Activated CD4-positive, alpha-beta T cell treated with anti-CD3 and anti-CD28 coated beads, Interleukin-2, amount 50 U/mL, for 16 hours (primary cell): ENCODE measurements around the gene FAM107B.

Source experiments
- DNase-seq: peaks from one replicate; pipeline ENCODE4 v3.0.0-alpha.2; 2020

Gene FAM107B

DNA sequence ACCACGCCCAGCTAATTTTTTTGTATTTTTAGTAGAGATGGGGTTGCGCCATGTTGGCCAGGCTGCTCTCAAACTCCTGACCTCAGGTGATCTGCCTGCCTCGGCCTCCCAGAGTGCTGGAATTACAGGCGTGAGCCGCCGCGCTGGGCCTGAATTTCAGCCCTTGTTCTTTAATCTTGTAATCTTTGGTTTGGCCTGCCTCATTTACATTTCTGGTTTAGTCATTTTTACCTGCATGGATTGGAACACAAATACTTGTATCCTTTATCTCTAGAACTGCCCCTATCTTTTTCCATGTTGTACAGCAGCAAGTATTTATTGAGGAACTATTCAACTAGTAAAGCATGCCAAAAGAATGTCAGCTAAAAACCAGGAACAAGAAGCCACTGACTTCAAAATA, 248.4 kb downstream of the FAM107B start:
- DNase-seq, result no peak

DNA sequence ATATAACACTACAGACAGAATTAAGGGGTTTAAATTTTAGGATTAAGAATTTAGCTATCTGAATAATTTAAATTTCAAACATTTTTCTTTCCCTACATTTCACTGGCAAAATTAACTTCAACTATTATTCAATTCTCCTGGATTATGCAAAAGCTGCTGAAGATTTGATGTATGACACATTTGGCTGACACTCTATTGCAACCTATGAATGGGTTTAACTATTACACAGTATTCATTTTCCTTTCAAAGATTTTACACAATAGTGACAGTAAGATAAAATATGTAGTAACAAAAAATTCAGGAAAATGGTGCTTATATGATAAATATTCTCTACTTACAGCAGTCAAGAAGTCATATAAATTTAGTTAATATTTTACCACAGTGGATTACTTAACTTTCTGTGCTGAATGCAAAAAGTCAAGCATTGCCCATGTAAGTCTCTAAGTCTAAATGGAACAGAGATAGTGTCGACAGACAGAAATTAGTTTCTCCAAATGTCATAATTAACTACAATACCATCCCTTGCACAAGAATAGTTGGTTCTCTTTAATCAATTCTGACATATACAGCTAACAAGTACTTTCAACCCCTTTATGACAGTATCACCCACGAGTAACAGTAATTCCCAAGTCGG, 249.9 kb downstream of the FAM107B start:
- no peak for DNase-seq

GRCh38 chr10:14523286-14523685, 251.4 kb downstream of the FAM107B start:
- DNase-seq, result no peak

DNA sequence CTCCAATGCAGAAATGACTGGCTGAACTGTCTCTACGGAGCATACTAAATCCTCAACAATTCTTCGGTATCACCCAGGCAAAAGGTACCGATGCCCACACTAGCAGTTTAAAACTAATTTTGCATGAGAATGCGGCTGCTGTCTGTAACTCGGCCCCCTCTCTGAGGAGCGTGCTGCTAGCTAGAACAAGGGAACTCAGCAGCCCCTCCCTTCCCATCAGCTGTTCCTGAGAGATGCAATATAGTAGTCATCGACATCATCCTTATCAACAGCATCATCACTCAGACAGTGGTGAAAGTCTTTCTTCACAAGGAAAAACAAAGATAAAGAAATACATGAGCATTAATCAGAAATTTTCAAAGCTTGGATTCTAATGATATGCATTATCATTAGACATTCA, 254.9 kb downstream of the FAM107B start:
- DNase-seq, result no peak

GRCh38 chr10:14518149-14518548, 256.5 kb downstream of the FAM107B start:
- DNase-seq, result no peak

GRCh38 chr10:14513123-14513522, 261.6 kb downstream of the FAM107B start:
- no peak for DNase-seq

- DNase-seq, result no peak
These were observed 264.4 kb downstream of the FAM107B start for GRCh38 chr10:14510346-14510745.

GRCh38 chr10:14508725-14509124, 266.0 kb downstream of the FAM107B start:
- DNase-seq, result no peak

GRCh38 chr10:14507781-14508180, 266.9 kb downstream of the FAM107B start:
- no peak for DNase-seq

GRCh38 chr10:14507176-14507575, 267.5 kb downstream of the FAM107B start:
- peak; percentile 54 for DNase-seq

DNA sequence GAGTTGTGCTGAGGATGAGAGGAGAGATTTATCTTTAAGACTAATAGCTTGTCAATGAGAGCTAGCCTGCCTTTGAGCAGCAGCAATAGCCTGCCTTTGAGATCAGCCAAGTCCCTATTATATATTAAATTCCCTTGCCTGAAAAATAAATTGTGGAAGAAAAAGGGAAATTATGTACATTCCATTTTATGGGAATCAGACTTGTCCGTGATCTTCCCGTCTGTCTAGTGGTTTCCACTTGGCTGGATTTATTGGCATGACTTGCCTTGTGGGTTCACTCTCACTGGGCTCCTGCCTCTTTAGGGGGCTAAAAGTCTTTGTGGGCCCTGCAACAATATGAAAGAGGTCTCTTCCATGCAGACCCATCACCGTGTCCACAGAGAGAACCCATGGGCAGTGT, 272.3 kb downstream of the FAM107B start:
- no peak for DNase-seq

DNA sequence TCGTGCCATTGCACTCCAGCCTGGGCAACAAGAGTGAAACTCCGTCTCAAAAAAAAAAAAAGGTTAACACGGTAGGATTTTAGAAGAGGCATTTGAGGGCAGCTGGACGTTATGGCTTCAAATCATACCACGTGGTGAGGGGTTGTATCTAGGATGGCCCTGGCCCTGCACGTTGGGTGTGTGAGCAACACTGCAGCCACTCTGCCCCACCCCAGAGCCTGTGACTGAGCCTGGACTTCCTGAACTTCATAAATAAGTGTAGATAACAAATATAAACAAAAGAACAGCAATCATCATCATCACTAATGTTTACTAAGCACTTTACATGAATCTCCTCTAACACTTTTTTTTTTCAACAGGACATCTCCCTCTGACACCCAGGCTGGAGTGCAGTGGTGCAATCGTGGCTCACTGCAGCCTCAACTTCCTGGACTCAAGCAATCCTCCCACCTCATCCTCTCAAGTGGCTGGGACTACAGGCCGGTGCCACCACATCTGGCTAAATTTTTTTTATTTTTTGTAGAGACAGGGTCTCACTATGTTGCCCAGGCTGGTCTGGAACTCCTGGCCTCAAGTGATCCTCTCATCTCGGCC, 274.4 kb downstream of the FAM107B start:
- no peak for DNase-seq

GRCh38 chr10:14499601-14499904, 275.1 kb downstream of the FAM107B start:
- no peak for DNase-seq

DNA sequence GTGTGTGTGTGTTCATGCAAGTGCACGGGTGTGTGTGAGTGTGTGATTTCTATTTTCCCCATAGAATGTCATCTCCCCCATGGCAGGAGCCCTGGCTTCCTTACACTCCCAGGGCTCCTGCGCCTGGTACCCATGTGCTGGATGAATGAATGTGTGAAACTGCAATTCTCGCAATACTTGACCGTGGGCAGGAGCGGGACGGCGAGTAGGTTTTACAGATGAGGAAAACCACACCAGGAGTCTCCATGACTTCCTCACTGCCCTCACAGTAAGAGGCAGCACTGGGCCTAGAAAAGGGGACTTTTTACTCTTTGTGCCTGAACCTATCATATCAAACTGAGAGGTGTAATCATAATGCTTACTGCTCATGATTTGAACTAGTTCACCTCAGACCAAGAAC, 276.4 kb downstream of the FAM107B start:
- DNase-seq, result no peak

- DNase-seq, result no peak
These were observed 282.9 kb downstream of the FAM107B start for GRCh38 chr10:14491811-14492210.

DNA sequence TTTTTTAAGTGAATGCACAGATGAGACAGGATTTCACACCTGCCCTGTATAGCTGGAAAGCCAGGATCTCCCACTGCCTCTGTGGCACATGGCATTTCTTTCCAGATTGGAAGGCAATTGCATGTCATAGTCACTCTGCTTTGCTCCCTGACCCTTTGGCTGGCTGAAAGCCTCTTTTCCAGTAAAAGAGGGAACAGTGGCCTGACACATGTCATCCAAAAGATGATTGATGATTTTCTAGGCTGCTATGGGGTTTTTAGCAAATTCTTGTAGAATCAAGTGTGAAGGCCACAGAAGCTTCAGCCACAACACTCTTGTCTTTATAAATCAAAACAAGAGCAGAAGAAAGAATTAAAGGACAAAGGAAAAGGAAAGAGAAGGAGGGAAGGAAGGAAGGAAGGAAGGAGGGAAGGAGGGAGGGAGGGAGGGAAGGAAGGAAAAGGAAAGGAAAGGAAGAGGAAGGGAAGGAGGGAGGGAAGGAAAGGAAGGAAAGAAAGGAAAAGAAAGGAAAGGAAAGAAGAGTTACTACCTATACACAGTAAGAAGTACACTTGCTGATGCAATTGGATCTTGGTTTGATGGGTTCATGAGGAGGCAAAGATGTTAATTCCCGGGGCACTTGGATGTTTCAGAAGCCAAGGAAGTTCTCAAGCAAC, 285.0 kb downstream of the FAM107B start:
- no peak for DNase-seq

GRCh38 chr10:14487488-14487883, 287.2 kb downstream of the FAM107B start:
- no peak for DNase-seq

DNA sequence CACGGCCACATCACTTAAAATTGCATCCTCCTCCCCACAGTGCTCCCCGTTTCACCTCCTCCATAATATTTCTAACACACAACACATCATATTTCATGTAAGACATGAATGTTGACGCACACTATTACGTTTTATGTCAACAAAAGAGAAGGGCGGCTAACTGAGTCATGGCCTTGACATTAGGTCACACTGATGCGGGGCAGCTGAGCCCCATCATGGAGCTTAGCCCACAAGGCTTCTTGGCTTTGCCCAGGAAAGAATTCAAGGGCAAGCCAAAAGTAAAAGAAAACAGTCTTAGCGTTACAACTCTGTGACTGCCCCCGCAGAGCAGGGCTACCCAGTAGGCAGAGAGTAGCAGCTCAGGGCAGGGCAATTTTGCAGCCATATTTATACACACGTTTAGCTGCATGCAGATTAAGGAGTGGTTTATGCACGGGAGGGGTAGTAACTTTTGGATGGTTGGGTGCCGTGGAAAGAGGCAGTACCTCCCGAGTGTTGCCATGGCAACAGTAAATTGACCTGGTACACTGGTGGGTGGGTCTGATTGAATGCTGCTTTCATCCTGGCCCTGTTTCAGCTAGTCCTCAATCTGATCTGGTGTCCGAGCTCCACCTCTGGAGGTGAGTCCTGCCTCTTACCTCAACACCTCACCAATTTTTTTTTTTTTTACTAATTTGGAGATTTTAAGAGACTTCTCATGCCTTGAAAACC, 287.8 kb downstream of the FAM107B start:
- no peak for DNase-seq

- DNase-seq, result no peak
These were observed 288.7 kb downstream of the FAM107B start for GRCh38 chr10:14485986-14486385.

DNA sequence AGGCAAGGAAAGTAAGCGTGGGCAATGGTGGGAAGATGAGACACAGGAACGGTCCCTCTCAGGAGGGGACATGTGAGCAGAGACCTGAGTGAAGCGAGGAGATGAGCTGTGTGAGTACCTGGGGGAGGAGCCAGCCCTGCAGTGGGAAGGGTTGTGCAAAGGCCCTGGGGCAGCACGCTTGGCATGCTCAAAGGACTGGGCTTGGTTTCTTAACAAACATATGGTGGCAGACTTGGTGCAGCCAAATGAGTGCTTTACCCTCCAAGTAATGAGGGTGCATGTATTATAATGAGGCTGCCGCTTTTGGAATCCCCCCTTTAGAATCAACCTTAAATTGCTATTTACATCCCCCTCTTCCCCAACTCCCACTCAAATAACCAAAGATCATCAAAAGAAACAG, 291.3 kb downstream of the FAM107B start:
- no peak for DNase-seq

- DNase-seq, result no peak
These were observed 292.9 kb downstream of the FAM107B start for GRCh38 chr10:14481752-14482151.

GRCh38 chr10:14481014-14481413, 293.7 kb downstream of the FAM107B start:
- no peak for DNase-seq

GRCh38 chr10:14478604-14479003, 296.1 kb downstream of the FAM107B start:
- DNase-seq, result peak; percentile 10

GRCh38 chr10:14478201-14478600, 296.5 kb downstream of the FAM107B start:
- no peak for DNase-seq
